Neural progenitor cell (in vitro differentiated cells): Measurements from ENCODE around the gene SLC19A2.

Source experiments
- EZH2phosphoT487 ChIP-seq: fragments of 200-600 bp; sonication (generic); IDR thresholded peaks from 2 replicates; pipeline ENCODE4 v1.6.1; 2017; ENCODE audit warnings: antibody characterized with exemption
- TF ChIP-seq, protein P1 (sequence below): fragments of 200-600 bp; sonication (generic); IDR thresholded peaks from 2 replicates; pipeline ENCODE4 v1.5.1; 2017; ENCODE audit warnings: antibody characterized with exemption, mild to moderate bottlenecking

DNA sequence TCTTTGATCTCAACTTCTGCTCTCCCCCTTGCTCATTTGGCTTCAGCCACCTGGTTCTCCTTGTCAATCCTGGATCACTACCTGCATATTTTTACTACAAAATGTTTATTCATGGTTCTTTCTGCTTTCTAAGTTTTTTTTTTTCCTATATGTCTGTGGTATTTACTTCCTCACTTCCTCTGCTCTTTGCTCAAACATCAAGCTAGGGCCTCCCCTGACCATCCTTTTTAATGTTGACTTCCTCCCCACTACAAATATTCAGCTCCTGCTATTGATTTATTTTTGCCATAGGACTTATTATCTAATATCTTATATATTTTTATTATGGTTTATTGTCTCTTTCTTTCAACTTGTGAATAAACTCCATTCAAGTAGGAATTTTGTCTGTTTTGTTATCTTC is 14.1 kb upstream of the SLC19A2 start:
- TF ChIP-seq EZH2phosphoT487 = no peak
- TF ChIP-seq, protein P1, sequence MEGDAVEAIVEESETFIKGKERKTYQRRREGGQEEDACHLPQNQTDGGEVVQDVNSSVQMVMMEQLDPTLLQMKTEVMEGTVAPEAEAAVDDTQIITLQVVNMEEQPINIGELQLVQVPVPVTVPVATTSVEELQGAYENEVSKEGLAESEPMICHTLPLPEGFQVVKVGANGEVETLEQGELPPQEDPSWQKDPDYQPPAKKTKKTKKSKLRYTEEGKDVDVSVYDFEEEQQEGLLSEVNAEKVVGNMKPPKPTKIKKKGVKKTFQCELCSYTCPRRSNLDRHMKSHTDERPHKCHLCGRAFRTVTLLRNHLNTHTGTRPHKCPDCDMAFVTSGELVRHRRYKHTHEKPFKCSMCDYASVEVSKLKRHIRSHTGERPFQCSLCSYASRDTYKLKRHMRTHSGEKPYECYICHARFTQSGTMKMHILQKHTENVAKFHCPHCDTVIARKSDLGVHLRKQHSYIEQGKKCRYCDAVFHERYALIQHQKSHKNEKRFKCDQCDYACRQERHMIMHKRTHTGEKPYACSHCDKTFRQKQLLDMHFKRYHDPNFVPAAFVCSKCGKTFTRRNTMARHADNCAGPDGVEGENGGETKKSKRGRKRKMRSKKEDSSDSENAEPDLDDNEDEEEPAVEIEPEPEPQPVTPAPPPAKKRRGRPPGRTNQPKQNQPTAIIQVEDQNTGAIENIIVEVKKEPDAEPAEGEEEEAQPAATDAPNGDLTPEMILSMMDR = no peak
